GM20431 (cell line): ENCODE results near the gene ARNT2.
"Not testable (repeated sequence)": the region's sequence is repeated elsewhere in the genome, so short reads cannot be mapped to it uniquely, and the experiment has no call there.

Experiments
- in situ Hi-C: fragments of 300-500 bp; cut with MseI, MboI; formaldehyde crosslinking; loops from one replicate; pipeline ENCODE4 v1.15.0; 2020; ENCODE audit warnings: low sequenced_read_pairs; ENCODE audit not compliant: unreplicated experiment

Gene ARNT2

GRCh38 chr15:80506286-80506893, 102.2 kb downstream of the ARNT2 start:
- in situ Hi-C loops, result no loop called here

DNA sequence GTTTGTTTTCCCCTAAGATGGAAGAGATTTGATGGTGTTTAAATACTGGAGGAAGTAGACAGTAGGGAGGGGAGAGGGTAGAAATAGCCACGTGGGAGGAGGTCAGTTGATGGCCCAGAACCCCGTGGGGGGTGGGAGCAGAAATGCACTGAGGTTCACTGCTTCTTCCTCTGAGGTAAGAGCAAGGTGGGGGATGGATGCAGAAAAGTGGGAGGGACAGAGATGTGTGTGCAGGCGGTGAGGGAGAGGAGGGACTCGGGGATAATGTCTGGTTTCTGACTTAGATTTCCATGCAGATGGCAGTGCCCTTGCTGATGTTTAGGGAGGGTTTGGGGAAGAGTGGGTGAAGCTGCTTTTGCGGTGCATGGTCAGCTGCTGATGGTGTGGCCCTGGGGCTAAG, 102.9 kb downstream of the ARNT2 start:
- in situ Hi-C loops, result no loop called here

- in situ Hi-C loops, result no loop called here
These were observed 103.6 kb downstream of the ARNT2 start for GRCh38 chr15:80507638-80508316.

DNA sequence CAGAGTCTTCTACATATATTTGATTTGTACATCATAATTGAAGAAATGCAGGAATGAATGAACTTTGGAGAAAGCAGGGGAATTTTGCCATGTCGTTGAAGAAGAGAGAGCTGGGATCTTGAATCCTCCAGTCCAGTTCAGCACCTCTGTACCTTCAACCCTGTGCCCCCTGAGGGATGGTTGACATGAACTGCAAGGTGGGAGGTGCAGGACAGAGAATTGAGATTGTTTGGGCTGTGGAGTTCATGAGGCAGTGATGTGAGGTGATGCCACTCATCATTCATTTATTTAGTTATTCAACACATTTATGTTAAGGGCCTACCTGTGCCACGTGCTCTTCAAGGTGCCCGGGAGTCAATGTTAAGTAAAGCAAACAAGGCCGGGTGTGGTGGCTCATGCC, 104.6 kb downstream of the ARNT2 start:
- in situ Hi-C loops, result no loop called here

GRCh38 chr15:80509800-80510199, 105.6 kb downstream of the ARNT2 start:
- in situ Hi-C loops, result no loop called here

GRCh38 chr15:80510985-80511384, 106.8 kb downstream of the ARNT2 start:
- in situ Hi-C loops, result not testable (repeated sequence)

GRCh38 chr15:80512726-80513660, 108.8 kb downstream of the ARNT2 start:
- in situ Hi-C loops, result no loop called here

DNA sequence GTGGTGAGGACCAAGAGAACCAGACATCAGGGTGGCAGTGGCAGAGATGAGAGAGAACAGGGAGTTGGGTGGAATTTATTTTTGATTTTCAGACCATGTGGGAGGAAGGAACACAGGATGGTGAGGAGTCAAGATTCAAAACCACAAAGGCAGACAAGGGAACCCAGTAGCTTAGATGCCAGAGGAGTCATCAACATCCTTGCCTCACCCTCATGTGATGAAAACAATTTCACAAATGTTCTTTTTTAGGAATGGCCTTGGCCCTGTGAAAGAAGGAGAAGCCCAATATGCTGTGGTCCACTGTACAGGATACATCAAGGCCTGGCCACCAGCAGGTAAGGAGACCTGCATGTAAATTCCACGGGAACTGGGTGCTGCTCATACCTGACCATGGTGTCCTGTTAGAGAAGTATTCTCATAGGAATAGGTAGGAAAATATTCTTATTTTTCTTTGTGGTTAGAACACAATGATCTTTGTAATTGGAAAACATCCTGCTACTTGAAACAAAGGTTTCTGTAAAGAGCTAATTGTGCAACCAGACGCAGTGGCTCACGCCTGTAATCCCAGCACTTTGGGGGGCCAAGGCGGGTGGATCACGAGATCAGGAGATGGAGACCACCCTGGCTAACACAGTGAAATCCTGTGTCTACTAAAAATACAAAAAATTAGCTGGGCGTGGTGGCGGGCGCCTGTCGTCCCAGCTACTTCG, 110.0 kb downstream of the ARNT2 start:
- in situ Hi-C loops, result no loop called here

- in situ Hi-C loops, result no loop called here
These were observed 113.1 kb downstream of the ARNT2 start for GRCh38 chr15:80517290-80517689.

DNA sequence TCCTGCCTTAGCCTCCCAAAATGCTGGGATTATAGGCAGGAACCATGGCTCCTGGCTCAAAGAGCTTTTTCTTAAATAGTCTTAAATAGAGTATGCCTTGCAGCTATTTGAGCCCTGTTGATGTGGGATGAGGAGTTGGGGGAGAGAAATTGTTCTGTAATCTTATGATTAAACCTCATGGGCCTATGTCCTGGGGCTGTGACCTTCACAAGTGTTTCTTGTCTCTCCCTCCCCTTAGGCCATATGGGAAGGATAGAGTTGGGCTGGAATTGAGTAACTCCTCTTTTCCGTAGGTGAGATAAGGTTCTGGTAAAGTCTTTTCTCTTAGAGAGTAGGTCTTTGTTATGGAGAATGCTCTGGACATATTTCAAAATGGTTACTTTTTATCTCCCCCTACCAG, 114.3 kb downstream of the ARNT2 start:
- in situ Hi-C loops, result no loop called here

DNA sequence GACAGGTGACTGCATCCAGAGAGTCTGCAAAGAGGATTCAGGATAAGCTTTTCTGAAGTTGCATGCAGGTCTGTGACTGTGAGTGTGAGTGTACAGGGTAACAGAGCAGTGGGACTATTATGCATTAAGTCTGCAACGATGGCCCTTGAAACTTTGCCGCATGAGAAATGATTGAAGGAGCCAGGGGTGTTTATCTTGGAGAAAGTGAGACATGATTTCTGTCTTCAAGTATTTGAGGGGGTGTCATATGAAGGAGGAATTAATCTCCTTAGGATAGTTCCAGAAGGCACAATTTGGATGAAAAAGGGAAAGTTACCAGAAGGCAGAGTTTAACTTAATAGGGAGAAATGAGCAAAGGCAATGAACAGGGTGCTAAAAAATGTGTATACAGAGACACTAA, 119.6 kb downstream of the ARNT2 start:
- in situ Hi-C loops, result no loop called here

GRCh38 chr15:80525853-80526252, 121.7 kb downstream of the ARNT2 start:
- in situ Hi-C loops, result no loop called here

DNA sequence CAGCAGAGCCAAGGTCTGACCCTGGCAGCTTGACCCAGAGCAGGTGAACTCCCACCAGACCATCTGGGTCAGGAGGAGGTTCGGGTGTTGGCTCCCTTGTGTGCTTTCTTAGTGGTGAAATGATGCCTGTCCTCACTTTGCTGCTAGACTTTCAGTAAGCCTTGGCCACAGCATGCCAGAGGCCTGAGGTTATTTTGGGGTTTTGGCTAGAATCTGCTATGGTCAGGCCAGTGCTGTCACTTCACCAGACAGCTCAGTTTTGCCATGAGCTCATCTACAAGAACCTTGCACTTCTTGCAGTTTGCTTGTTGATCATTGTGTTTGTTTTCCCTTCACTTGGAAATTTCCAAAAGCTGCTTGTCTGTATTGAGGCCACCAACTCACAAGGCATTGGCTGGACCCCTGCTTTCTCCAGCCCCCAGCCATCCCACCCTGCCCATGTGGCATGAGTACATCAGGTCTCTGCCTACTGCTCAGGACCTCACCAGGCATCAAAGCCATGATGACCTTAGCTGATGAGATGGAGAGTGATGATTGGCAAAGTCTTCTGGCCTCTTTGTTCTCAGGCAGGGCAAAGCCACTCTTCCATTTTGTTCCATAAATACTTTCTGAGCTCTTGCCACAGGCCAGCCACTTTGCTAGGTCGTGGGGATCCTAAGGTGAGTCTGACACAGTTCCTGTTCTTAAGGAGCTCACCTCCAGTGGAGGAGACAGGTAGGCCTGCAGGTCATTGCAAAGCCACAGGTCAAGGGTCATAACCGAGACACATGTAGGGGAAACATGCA, 122.6 kb downstream of the ARNT2 start:
- in situ Hi-C loops, result no loop called here

DNA sequence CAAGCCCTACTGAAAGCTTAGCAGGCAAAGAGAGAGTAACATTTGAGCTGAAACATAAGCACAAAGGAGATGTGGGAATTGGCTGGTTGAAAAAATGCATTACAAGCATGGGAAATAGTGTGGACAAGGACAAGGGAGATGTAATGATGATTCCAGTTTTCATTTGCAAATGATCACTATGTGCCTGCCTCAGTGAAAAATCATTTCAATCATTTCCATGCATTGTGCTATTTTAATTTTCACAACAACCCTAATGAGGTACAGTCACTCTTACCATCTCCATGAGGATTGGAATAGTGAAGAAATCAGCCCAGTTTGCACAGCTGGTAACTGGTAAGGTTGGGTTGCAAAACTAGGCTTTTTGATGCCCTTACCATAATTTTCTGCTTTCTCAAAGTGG, 123.2 kb downstream of the ARNT2 start:
- in situ Hi-C loops, result no loop called here

GRCh38 chr15:80527961-80528360, 123.8 kb downstream of the ARNT2 start:
- in situ Hi-C loops, result no loop called here

DNA sequence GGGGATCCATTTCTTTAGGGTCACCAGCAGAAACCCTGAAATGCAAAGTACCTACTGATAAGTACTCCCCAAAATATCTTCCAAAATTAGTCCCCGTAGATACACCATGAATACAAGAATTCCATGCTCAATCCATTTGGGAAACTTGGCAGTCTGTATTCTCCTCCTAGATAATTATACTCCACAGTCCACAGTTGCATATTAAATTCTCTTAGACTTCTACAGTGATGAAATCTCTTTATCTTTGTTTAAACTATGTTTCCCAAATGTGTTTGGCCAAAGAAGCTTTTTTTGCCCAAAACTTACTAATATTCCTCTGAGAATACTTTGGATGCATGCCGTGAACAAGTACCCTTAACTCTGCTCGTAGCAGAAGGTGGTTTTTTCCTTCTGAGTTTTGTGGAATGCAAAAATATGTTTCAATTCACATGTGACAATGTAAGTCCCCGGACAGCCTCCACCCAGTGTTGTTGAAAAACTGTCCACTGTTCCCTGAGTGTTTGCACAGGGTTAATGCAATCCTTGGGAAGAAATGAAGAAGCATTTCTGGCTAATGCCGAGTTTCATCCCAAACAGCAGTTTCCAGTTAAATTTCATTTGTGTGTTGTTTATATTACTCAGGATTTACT, 126.7 kb downstream of the ARNT2 start:
- in situ Hi-C loops, result no loop called here

- in situ Hi-C loops, result no loop called here
These were observed 127.2 kb downstream of the ARNT2 start for GRCh38 chr15:80531388-80531787.

DNA sequence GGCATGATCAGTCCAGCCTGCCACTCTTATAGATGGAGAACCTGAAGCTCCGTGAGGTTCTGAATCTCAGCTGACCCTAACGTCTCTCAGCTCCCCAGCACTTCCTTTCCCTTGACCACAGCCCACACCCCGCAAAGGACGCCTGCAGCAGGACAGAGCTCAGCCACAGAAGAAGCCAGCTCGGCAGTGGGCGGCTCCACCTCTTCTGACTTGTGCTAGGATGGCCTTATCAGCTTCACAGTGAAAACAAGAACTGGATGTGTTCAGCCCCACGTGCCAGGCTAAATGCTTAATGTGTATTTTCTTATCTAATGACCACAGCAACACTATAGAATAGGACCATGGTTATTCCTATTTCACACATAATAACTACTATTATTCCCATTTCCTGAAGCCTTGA, 127.6 kb downstream of the ARNT2 start:
- in situ Hi-C loops, result no loop called here

- in situ Hi-C loops, result no loop called here
These were observed 129.7 kb downstream of the ARNT2 start for GRCh38 chr15:80533790-80534333.
